H1 (cell line): ENCODE data around the gene TBC1D16. TPM values are rescaled to one million over a fixed set of nuclear protein-coding genes. Genes with fewer than 3 reads are reported as not detected.

ENCODE experiments used
- BRCA1 ChIP-seq: IDR thresholded peaks from 2 replicates; pipeline ENCODE4 v1.6.1; 2012; ENCODE audit warnings: low read depth, low read length, improper control_type of control experiment
- CEBPB ChIP-seq: IDR thresholded peaks from 2 replicates; pipeline ENCODE4 v1.6.1; 2012; ENCODE audit warnings: low read depth, low read length
- HDAC2 ChIP-seq, 2 experiments: fragments of 300-600 bp in 1 of 2; sonication (generic) in 1 of 2; IDR thresholded peaks; 2 replicates each; pipeline ENCODE4 v1.6.1; 2011 to 2012; ENCODE audit warnings: low read depth in 2 of 2, low read length in 2 of 2, mild to moderate bottlenecking in 2 of 2, moderate library complexity in 2 of 2, borderline replicate concordance in 1 of 2, inconsistent platforms in 1 of 2
- POLR2A ChIP-seq, 2 experiments: IDR thresholded peaks; 1 replicate in 1 of 2; 2 replicates in 1 of 2; pipeline ENCODE4 v1.6.1; 2011; ENCODE audit warnings: low read depth in 2 of 2, low read length in 2 of 2, mild to moderate bottlenecking in 2 of 2; ENCODE audit errors: control extremely low read depth in 1 of 2
- SP4 ChIP-seq: IDR thresholded peaks from 2 replicates; pipeline ENCODE4 v1.6.1; 2012; ENCODE audit warnings: low read length, inconsistent platforms
- SRF ChIP-seq: IDR thresholded peaks from 2 replicates; pipeline ENCODE4 v1.6.1; 2011; ENCODE audit warnings: mild to moderate bottlenecking, low read depth, low read length, moderate library complexity
- polyA plus RNA-seq, 7 experiments: library from polyadenylated mRNA; depleted of rRNA in 3 of 7; stranded (reverse) in 5 of 7; unstranded in 2 of 7; fragments of >200 nt in 5 of 7; fragments of 200-250 nt in 2 of 7; gene quantifications; 1 replicate in 5 of 7; 2 replicates in 1 of 7; 4 replicates in 1 of 7; pipeline versions ENCODE4 v1.2.1 to v1.2.3, GENCODE V29; 2011 to 2013; ENCODE audit warnings: missing spikeins in 2 of 7, mixed read lengths in 2 of 7
- total RNA-seq: library from RNA; stranded (reverse); fragmentation: NEBNext Ultra II Directional; extraction: Animal tissue kit (Norgen Biotek cat#: 25700); gene quantifications from 2 replicates; pipeline ENCODE4 v1.2.1, GENCODE V29; 2021

The TBC1D16 gene
- total and polyA plus RNA-seq, 2 of the 8 experiments (the other 6 are each of a cell fraction or from before 2014, with no cell fraction given): 21.1 to 109 TPM

GRCh38 chr17:80036715-80037477, 1.2 kb upstream of the TBC1D16 start (continued):
- TF ChIP-seq HDAC2 (IDR thresholded peaks at IDR 0.05; ENCODE audit: borderline replicate concordance in 1 of 2, low read depth in 2 of 2, low read length in 2 of 2) (0 out of 4 replicates have a peak, but pooled peaks of 1 of the 2 experiments have one; percentile 19), BRCA1 (no peak), SP4 (no peak), SRF (no peak), POLR2A (IDR thresholded peaks at IDR 0.05; ENCODE audit: control extremely low read depth in 1 of 2, low read depth in 2 of 2, low read length in 2 of 2) (peak in 1 of 2 experiments; percentile 72; a peak in 2 of 3 replicates), CEBPB (no peak)
